Stimulated activated CD4-positive, alpha-beta T cell treated with anti-CD3 and anti-CD28 coated beads, TNF-alpha, amount 100 ng/mL, for 48 hours (primary cell): ENCODE measurements around the gene CACNA2D4.

Experiments used
- DNase-seq, 3 donors: peaks; one replicate each; pipeline ENCODE4 v3.0.0-alpha.2; 2020; ENCODE audit warnings: low read depth in 3 of 3

CACNA2D4 gene

GRCh38 chr12:1917172-1918070 lies 1.0 kb downstream of the CACNA2D4 start:
- DNase-seq, result no peak

- DNase-seq, result no peak
Observed at GRCh38 chr12:1916371-1917171, 1.9 kb downstream of the CACNA2D4 start.

- no peak for DNase-seq
Observed at GRCh38 chr12:1915082-1915968, 3.1 kb downstream of the CACNA2D4 start.

GRCh38 chr12:1914114-1914911 lies 4.1 kb downstream of the CACNA2D4 start:
- no peak for DNase-seq

- DNase-seq, result no peak
Observed at GRCh38 chr12:1913377-1914113, 4.9 kb downstream of the CACNA2D4 start.

- DNase-seq, result no peak
Observed at GRCh38 chr12:1912580-1913376, 5.7 kb downstream of the CACNA2D4 start.

GRCh38 chr12:1911598-1912575 lies 6.6 kb downstream of the CACNA2D4 start:
- no peak for DNase-seq

- no peak for DNase-seq
Observed at GRCh38 chr12:1910468-1910867, 8.0 kb downstream of the CACNA2D4 start.

GRCh38 chr12:1908758-1909157 lies 9.7 kb downstream of the CACNA2D4 start:
- DNase-seq, result no peak

GRCh38 chr12:1907652-1908611 lies 10.5 kb downstream of the CACNA2D4 start:
- no peak for DNase-seq

- no peak for DNase-seq
Observed at GRCh38 chr12:1906579-1906978, 11.9 kb downstream of the CACNA2D4 start.

- no peak for DNase-seq
Observed at GRCh38 chr12:1904875-1905274, 13.6 kb downstream of the CACNA2D4 start.

- DNase-seq, result no peak
Observed at GRCh38 chr12:1896964-1897363, 21.5 kb downstream of the CACNA2D4 start.

- DNase-seq, result no peak
Observed at GRCh38 chr12:1890810-1891209, 27.6 kb downstream of the CACNA2D4 start.

- DNase-seq, result no peak
Observed at GRCh38 chr12:1890119-1890703, 28.2 kb downstream of the CACNA2D4 start.

GRCh38 chr12:1888923-1889322 lies 29.5 kb downstream of the CACNA2D4 start:
- DNase-seq, result no peak
